Testis (tissue), 5 donors: Measurements from ENCODE around the gene PAK3. TPM values are rescaled to one million over a fixed set of nuclear protein-coding genes. Genes with fewer than 3 reads are reported as not detected.

Experiments
- DNase-seq: peaks from one replicate; pipeline ENCODE4 v3.0.0-alpha.2; 2019
- H3K27ac ChIP-seq, 2 donors: fragments of 200-600 bp; sonication (generic); one replicate each; pipeline ENCODE4 v1.5.1; 2019
- H3K27me3 ChIP-seq: fragments of 200-600 bp; sonication (generic); one replicate; pipeline ENCODE4 v1.5.1; 2019
- H3K36me3 ChIP-seq: fragments of 200-600 bp; sonication (generic); one replicate; pipeline ENCODE4 v1.5.1; 2017; ENCODE audit warnings: low read depth; ENCODE audit errors: missing control alignments
- H3K4me1 ChIP-seq: fragments of 200-600 bp; sonication (generic); one replicate; pipeline ENCODE4 v1.5.1; 2019
- H3K4me3 ChIP-seq, 2 donors: fragments of 200-600 bp; sonication (generic); one replicate each; pipeline ENCODE4 v1.5.1; 2017 to 2019
- H3K9me3 ChIP-seq: fragments of 200-600 bp; sonication (generic); one replicate; pipeline ENCODE4 v1.5.1; 2017
- CTCF ChIP-seq, 3 experiments: fragments of 450-650 bp in 2 of 3; fragments of 200-600 bp in 1 of 3; sonication (generic) in 1 of 3; IDR thresholded peaks; one replicate each; pipeline ENCODE4 v1.5.1; 2016 to 2019; ENCODE audit warnings: antibody characterized with exemption in 3 of 3, mild to moderate bottlenecking in 2 of 3, moderate library complexity in 1 of 3
- POLR2A ChIP-seq: fragments of 450-650 bp; IDR thresholded peaks from one replicate; pipeline ENCODE4 v1.6.1; 2017; ENCODE audit warnings: antibody characterized with exemption, mild to moderate bottlenecking, moderate library complexity
- WGBS, 2 donors: methylation state at CpG; one replicate each; pipeline ENCODE4 v1.1.5; 2018; 5-methylcytosine and 5-hydroxymethylcytosine counted together
- intact Hi-C: fragments of 100-400 bp; cut with DNase I; formaldehyde crosslinking; loops from one replicate; pipeline ENCODE4 v1.15.1; 2023; ENCODE audit warnings: low total_unique reads
- long read RNA-seq, 2 donors: transcript quantifications; one replicate each; lab custom pipeline, GENCODE V29; 2026
- polyA plus RNA-seq: library from polyadenylated mRNA; stranded (reverse); fragments of 350-450 nt; fragmentation: Illumina TruSeq; extraction: RNeasy Lipid Tissue Mini Kit (QIAGEN cat#74804); gene quantifications from one replicate; pipeline ENCODE4 v1.2.3, GENCODE V29; 2014; ENCODE audit warnings: low read depth, low replicate concordance; ENCODE audit not compliant: insufficient read depth
- total RNA-seq, 2 donors: library from RNA; depleted of rRNA; stranded (reverse); fragments of >200 nt; gene quantifications; one replicate each; pipeline ENCODE4 v1.2.3, GENCODE V29; 2016

Gene PAK3
- total RNA-seq (10 to 100 TPM; 10.7 to 14.1 TPM), polyA plus RNA-seq (4.6 TPM)
- long read RNA-seq, donor 1: 0 reads
- long read RNA-seq, donor 2: 0 reads

GRCh38 chrX:111095974-111096895 lies at the start of gene PAK3:
TSS of gene PAK3 (plus strand) at chrX:111096191. CDS start at chrX:111123104, 26,913 bp downstream.
- Histone ChIP-seq H3K4me3 (peak within 1 kb of the TSS; percentile 50 to 70), H3K9me3 (no peaks in the 10 kb centered on the region), H3K27ac (peak within 1 kb of the TSS; percentile 44 to 61), H3K27me3 (no peaks in the 10 kb centered on the region), H3K4me1 (no peaks in the 10 kb centered on the region), H3K36me3 (no peaks in the 10 kb centered on the region)
- TF ChIP-seq CTCF (IDR thresholded peaks at IDR 0.05) (no peak), POLR2A (no peak)
- DNase-seq: peak; percentile 73
- 0 to 4% methylated on average over 5 to 44 of the region's 51 CpGs for WGBS, 2 donors
- intact Hi-C loops: no loop called here

GRCh38 chrX:111047575-111047974 lies 48.4 kb upstream of the PAK3 start:
- no peak for DNase-seq
- no peaks in the 10 kb centered on the region for H3K27me3 ChIP-seq
- H3K27ac ChIP-seq: no peak overlapping the region
- no peak overlapping the region for H3K4me3 ChIP-seq
- no peaks in the 10 kb centered on the region for H3K36me3 ChIP-seq
- WGBS, 2 donors: 49 to 66% methylated on average over 3 to 4 of the region's 4 CpGs
- H3K4me1 ChIP-seq: no peaks in the 10 kb centered on the region
- intact Hi-C loops: no loop called here
- H3K9me3 ChIP-seq: no peaks in the 10 kb centered on the region
- no peak for TF ChIP-seq POLR2A
- TF ChIP-seq CTCF (IDR thresholded peaks at IDR 0.05): no peak

GRCh38 chrX:111052478-111052877 lies 43.5 kb upstream of the PAK3 start:
- no peaks in the 10 kb centered on the region for H3K9me3 ChIP-seq
- intact Hi-C loops: no loop called here
- H3K27me3 ChIP-seq: no peaks in the 10 kb centered on the region
- H3K4me1 ChIP-seq: no peaks in the 10 kb centered on the region
- H3K4me3 ChIP-seq: no peak overlapping the region
- no peak overlapping the region for H3K27ac ChIP-seq
- DNase-seq: no peak
- no peaks in the 10 kb centered on the region for H3K36me3 ChIP-seq
- TF ChIP-seq CTCF (IDR thresholded peaks at IDR 0.05) (no peak), POLR2A (no peak)

- no peaks in the 10 kb centered on the region for H3K9me3 ChIP-seq
- intact Hi-C loops: no loop called here
- TF ChIP-seq POLR2A (no peak), CTCF (IDR thresholded peaks at IDR 0.05) (no peak)
- no peak overlapping the region for H3K27ac ChIP-seq
- no peaks in the 10 kb centered on the region for H3K36me3 ChIP-seq
- H3K4me3 ChIP-seq: no peak overlapping the region
- 52 to 54% methylated on average over 1 of the region's 1 CpG for WGBS, 2 donors
- no peaks in the 10 kb centered on the region for H3K4me1 ChIP-seq
- no peak for DNase-seq
- H3K27me3 ChIP-seq: no peaks in the 10 kb centered on the region
These were observed 24.3 kb upstream of the PAK3 start for GRCh38 chrX:111071542-111072277.
